ENCODE measurements around the gene EIPR1.

The EIPR1 gene

GRCh38 chr2:3209258-3209657, 168.4 kb downstream of the EIPR1 start:
- no peak for TF ChIP-seq CTCF (IDR thresholded peaks at IDR 0.05; ENCODE audit: borderline replicate concordance, control extremely low read depth, extremely low read depth, insufficient read depth, missing control alignments)

GRCh38 chr2:3208591-3208990, 169.0 kb downstream of the EIPR1 start:
- no peak for DNase-seq (ENCODE audit: low spot score)
- no peak for TF ChIP-seq CTCF (IDR thresholded peaks at IDR 0.05; ENCODE audit: borderline replicate concordance, control extremely low read depth, extremely low read depth, insufficient read depth, missing control alignments)
- in situ Hi-C loops (cut with MboI; ENCODE audit: low sequenced_read_pairs, unreplicated experiment) = no loop called here

More at GRCh38 chr2:3209258-3209657, 168.4 kb downstream of the EIPR1 start:
- DNase-seq (ENCODE audit: low spot score) = peak; percentile 22
- in situ Hi-C loops (cut with MboI; ENCODE audit: low sequenced_read_pairs, unreplicated experiment) = no loop called here

- TF ChIP-seq CTCF (IDR thresholded peaks at IDR 0.05; ENCODE audit: borderline replicate concordance, control extremely low read depth, extremely low read depth, insufficient read depth, missing control alignments) = no peak
- in situ Hi-C loops (cut with MboI; ENCODE audit: low sequenced_read_pairs, unreplicated experiment) = no loop called here
- peak; percentile 9 for DNase-seq (ENCODE audit: low spot score)
These were observed 169.4 kb downstream of the EIPR1 start for GRCh38 chr2:3208179-3208578.

GRCh38 chr2:3207091-3207491, 170.5 kb downstream of the EIPR1 start:
- peak; percentile 13 for DNase-seq (ENCODE audit: low spot score)
- in situ Hi-C loops (cut with MboI; ENCODE audit: low sequenced_read_pairs, unreplicated experiment) = no loop called here
- no peak for TF ChIP-seq CTCF (IDR thresholded peaks at IDR 0.05; ENCODE audit: borderline replicate concordance, control extremely low read depth, extremely low read depth, insufficient read depth, missing control alignments)

DNA sequence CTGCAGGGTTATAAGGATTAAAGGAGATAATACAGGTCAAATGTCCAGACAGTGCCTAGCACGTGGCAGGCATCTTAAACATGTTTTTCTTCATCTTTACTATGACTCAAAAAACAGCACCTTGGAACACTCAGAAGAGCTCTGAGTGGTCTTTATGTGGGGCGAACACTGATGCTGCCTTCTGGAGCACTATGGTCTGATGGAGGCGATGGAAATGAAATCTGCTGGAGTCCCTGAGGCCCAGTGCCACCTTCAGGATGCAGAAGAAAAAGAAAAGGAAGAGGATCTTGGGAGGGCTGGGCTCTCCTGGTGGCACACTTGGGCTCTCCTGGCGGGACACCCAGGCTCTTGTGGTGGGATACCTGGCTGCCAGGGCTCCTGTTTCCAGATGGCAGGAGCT, 171.8 kb downstream of the EIPR1 start:
- in situ Hi-C loops (cut with MboI; ENCODE audit: low sequenced_read_pairs, unreplicated experiment) = no loop called here
- no peak for TF ChIP-seq CTCF (IDR thresholded peaks at IDR 0.05; ENCODE audit: borderline replicate concordance, control extremely low read depth, extremely low read depth, insufficient read depth, missing control alignments)
- DNase-seq (ENCODE audit: low spot score) = peak; percentile 20

- peak; percentile 17 for DNase-seq (ENCODE audit: low spot score)
- in situ Hi-C loops (cut with MboI; ENCODE audit: low sequenced_read_pairs, unreplicated experiment) = no loop called here
- no peak for TF ChIP-seq CTCF (IDR thresholded peaks at IDR 0.05; ENCODE audit: borderline replicate concordance, control extremely low read depth, extremely low read depth, insufficient read depth, missing control alignments)
These were observed 173.4 kb downstream of the EIPR1 start for GRCh38 chr2:3204031-3204821.

Data from GM13976 (cell line).